Muscle layer of colon (tissue), 2 donors: ENCODE results near the gene NPAS3.

ENCODE experiments used
- H3K27ac ChIP-seq: one replicate; pipeline ENCODE4 v1.7.0; 2013; ENCODE audit warnings: low read depth, mild to moderate bottlenecking, low read length, moderate library complexity
- H3K27me3 ChIP-seq, 2 donors: one replicate each; pipeline ENCODE4 v1.7.0; 2013; ENCODE audit warnings: low read length in 2 of 2, mild to moderate bottlenecking in 2 of 2; ENCODE audit not compliant: insufficient read depth in 2 of 2, control insufficient read depth in 1 of 2
- H3K36me3 ChIP-seq: one replicate; pipeline ENCODE4 v1.7.0; 2013; ENCODE audit warnings: mild to moderate bottlenecking, low read length; ENCODE audit not compliant: insufficient read depth
- H3K4me1 ChIP-seq: one replicate; pipeline ENCODE4 v1.7.0; 2013; ENCODE audit warnings: mild to moderate bottlenecking, low read length; ENCODE audit not compliant: insufficient read depth
- H3K4me3 ChIP-seq, 2 donors: one replicate each; pipeline ENCODE4 v1.7.0; 2013; ENCODE audit warnings: low read length in 2 of 2, low read depth in 1 of 2, mild to moderate bottlenecking in 1 of 2, moderate library complexity in 1 of 2
- H3K9ac ChIP-seq: one replicate; pipeline ENCODE4 v1.7.0; 2013; ENCODE audit warnings: low read length
- H3K9me3 ChIP-seq: one replicate; pipeline ENCODE4 v1.7.0; 2013; ENCODE audit warnings: mild to moderate bottlenecking, low read length
- donor health status: abdominal sarcoma.
- donor health status: Adenocarcinoma of cecum.

The NPAS3 gene

DNA sequence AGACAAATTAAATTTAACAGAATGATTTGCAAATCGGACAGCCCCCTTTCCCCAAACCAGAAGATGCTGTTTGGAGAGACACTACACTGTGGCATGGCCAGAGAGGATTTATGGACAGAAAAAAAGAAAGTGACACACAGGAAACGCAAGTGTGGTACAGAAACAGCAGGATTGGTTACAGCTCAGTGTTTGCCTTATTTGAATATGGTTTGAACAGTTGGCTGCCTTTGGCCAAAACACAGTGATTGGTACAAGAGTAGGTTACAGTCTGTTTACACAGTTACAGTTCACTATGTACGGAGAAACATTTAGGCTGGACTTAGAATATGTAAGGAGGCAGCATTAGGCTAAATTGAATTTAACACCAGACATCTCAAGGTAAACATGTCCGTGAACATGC, 335.3 kb downstream of the NPAS3 start:
- Histone ChIP-seq H3K9me3 (no peaks in the 10 kb centered on the region), H3K9ac (no peak overlapping the region), H3K4me1 (no peaks in the 10 kb centered on the region), H3K4me3 (no peak overlapping the region), H3K27ac (no peak overlapping the region), H3K27me3 (no peaks in the 10 kb centered on the region), H3K36me3 (no peaks in the 10 kb centered on the region)

DNA sequence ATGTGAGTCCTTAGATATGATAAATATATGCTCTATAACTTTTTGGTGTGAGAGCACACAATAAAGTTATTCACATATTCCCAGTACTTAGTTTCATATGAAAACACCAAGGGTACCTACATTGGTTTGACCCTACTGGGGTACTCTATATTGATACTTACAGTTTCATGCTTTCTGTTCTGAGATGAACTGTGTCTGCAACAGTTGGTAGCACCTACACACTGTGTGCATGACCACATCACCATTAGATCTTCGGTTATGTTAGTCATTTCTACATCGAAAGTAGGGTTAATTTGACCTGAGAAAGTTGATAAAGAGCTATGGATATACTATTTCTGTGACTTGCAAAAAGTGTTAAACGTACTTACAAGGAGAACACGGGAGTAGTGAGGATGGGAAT, 337.2 kb downstream of the NPAS3 start:
- no peak overlapping the region for H3K4me3 ChIP-seq
- H3K4me1 ChIP-seq = no peaks in the 10 kb centered on the region
- H3K9ac ChIP-seq = no peak overlapping the region
- H3K27me3 ChIP-seq = no peaks in the 10 kb centered on the region
- no peak overlapping the region for H3K27ac ChIP-seq
- no peaks in the 10 kb centered on the region for H3K9me3 ChIP-seq
- no peaks in the 10 kb centered on the region for H3K36me3 ChIP-seq

DNA sequence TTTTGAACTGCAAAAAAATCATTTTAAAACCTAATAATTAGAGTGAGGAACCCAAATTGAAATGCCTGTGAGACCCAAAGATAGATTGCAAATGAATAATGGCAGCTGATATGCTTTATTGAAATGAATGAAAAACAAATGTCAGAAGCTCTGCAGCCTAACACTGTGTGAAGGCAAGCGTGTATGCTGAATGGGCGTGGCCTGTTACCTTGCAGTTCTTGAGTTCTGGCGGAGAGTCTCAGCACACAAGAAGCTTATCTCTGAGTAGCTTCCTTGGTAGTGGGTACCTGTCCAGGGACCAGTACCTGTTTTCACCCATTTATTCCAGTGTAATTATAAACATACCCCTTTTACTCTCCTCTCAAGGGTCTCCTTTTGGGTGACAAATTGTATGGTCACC, 341.2 kb downstream of the NPAS3 start:
- Histone ChIP-seq H3K4me1 (no peaks in the 10 kb centered on the region), H3K9me3 (no peaks in the 10 kb centered on the region), H3K9ac (no peak overlapping the region), H3K36me3 (no peaks in the 10 kb centered on the region), H3K27ac (no peak overlapping the region), H3K4me3 (no peak overlapping the region), H3K27me3 (no peaks in the 10 kb centered on the region)

DNA sequence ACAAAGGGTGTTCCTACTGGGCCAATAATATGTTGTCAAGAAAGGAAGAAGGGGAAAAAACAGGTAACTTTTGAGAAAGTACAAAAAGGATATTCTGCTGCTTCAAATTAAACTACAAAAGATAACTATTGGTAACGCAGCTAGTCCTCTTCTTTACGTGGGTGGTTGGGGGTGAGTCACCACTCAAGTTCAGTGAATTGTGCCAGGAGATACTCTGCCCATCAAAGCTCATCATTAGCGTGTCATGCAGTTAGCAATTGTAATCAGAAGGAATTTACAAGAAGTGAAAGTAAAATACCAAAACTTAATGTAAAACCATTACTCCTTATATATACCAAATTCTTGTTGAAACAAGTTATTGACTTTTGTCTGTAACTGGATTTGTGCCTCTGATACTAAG, 342.0 kb downstream of the NPAS3 start:
- H3K4me1 ChIP-seq = no peaks in the 10 kb centered on the region
- no peaks in the 10 kb centered on the region for H3K36me3 ChIP-seq
- no peak overlapping the region for H3K9ac ChIP-seq
- H3K27me3 ChIP-seq = no peaks in the 10 kb centered on the region
- H3K27ac ChIP-seq = no peak overlapping the region
- H3K9me3 ChIP-seq = no peaks in the 10 kb centered on the region
- H3K4me3 ChIP-seq = no peak overlapping the region

DNA sequence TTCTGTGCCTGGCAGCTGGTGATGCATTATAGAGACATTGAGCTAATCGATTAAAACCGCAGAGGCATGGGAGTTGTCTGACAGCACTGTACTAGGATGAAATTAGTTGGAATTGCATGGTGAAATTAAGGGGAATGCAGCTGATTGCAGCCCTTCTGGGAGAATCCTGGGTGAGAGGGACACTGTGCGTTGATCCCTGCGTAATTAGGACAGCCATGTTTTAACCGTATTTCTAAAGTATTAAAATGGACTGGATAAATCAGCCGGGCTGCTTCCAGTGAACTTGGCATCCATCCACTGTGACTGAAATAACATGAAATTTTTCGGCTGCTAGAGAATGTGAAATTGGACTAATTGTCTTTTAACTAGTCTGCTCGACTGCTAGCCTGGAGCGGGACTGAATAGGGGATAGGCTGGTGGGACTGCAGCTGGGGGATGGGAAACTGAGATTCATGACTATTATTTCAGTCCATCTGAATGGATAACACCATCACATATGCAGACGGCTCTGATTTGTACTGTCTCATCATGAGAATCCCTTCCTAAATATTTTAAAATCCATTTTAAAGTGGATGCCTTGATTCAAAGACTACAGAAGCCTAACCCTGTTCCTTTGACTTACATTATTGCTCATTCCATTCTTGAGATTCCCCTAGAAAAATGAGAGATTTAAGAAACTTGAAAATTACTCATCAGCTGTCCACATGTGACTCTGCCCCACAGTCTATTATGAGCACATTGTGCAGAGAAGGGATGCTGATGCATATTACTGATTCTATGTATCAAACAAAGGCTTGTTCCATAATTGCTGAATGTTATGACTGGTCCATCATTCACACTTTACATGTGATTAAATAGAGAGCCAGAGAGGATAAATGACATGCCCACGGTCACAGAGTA, 343.9 kb downstream of the NPAS3 start:
- Histone ChIP-seq H3K4me3 (no peak overlapping the region), H3K9ac (no peak overlapping the region), H3K27ac (no peak overlapping the region), H3K9me3 (no peaks in the 10 kb centered on the region), H3K27me3 (no peaks in the 10 kb centered on the region), H3K36me3 (no peaks in the 10 kb centered on the region), H3K4me1 (no peaks in the 10 kb centered on the region)

DNA sequence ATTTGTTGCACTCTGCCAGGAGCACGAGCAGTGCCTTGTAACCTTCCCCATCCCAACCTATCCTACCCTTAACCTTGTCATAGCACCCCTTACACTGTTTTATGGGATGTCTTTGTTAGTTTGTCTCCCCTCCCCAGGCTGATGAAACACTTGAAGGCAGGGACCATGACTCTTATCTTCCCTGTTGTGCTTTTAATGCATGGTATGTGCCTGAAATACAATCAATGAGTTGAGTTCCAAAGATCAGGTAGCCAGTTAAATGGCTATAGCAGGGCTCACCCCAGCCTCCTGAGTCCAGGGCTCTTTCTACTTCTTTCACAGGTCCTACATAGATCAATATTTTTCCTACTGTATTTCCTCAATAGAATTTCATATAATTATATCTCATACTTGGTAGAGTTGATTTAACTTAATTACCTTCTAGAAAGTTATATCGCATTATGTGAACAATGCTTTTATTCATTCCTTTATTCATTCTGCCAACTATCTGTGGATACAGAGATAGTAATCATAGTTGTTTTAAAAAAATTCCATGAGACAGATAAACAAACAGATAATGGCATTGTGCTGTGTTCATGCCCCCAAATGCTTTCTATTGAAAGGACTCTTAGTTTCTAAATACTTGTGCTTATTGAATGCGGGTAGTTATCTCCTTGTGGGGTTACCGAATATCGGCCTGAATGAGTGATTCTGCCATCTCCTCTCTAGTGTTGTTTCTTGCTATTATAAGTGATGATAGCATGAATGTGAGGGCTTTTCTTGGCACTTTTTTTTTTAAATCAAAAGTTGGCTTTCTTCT, 347.4 kb downstream of the NPAS3 start:
- Histone ChIP-seq H3K27ac (no peak overlapping the region), H3K36me3 (no peaks in the 10 kb centered on the region), H3K9ac (no peak overlapping the region), H3K4me3 (no peak overlapping the region), H3K4me1 (no peaks in the 10 kb centered on the region), H3K9me3 (no peaks in the 10 kb centered on the region), H3K27me3 (no peaks in the 10 kb centered on the region)

DNA sequence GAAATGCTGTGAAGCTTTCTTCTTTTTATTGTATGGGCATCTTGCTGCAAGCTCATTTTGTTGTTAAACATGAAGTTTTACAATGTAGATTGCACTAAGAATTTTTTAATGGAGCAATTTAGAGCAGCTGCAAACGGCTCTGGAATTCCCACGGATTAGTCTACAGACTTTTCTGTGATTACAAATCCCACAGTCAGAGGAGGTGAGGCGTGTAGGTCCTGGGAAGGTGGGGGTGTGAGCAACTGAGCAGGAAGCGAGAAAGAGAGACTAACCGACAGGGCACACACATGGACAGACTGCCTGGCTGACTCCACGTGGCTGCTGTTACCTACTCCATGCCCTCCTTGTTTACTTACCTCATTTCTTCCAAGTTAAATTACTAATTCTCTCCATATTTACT, 348.5 kb downstream of the NPAS3 start:
- Histone ChIP-seq H3K4me3 (no peak overlapping the region), H3K27me3 (no peaks in the 10 kb centered on the region)

DNA sequence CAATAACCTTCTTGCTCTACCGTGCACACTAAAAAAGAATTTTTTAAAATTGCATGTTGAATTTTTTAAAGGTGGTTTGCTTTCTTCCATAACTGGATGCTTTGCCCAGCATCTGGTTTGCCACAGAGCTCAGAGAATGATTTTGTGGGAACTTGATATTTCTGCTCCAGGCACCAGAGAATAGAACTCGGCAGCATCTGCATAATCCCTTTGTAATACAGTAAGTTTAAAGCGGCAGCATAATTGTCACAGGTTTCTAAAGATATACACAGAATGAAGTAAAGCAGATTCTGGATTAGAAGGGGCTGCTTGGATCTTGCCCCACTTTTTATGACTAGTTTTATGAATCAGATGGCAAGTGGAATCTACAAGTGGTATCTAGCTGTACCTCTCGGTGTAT, 352.0 kb downstream of the NPAS3 start:
- Histone ChIP-seq H3K4me3 (no peak overlapping the region), H3K4me1 (no peaks in the 10 kb centered on the region), H3K27ac (no peak overlapping the region), H3K9me3 (no peaks in the 10 kb centered on the region), H3K27me3 (no peaks in the 10 kb centered on the region), H3K9ac (no peak overlapping the region), H3K36me3 (no peaks in the 10 kb centered on the region)

More for the DNA sequence above, 348.5 kb downstream of the NPAS3 start:
- Histone ChIP-seq H3K4me1 (no peaks in the 10 kb centered on the region), H3K27ac (no peak overlapping the region), H3K36me3 (no peaks in the 10 kb centered on the region), H3K9me3 (no peaks in the 10 kb centered on the region), H3K9ac (no peak overlapping the region)

DNA sequence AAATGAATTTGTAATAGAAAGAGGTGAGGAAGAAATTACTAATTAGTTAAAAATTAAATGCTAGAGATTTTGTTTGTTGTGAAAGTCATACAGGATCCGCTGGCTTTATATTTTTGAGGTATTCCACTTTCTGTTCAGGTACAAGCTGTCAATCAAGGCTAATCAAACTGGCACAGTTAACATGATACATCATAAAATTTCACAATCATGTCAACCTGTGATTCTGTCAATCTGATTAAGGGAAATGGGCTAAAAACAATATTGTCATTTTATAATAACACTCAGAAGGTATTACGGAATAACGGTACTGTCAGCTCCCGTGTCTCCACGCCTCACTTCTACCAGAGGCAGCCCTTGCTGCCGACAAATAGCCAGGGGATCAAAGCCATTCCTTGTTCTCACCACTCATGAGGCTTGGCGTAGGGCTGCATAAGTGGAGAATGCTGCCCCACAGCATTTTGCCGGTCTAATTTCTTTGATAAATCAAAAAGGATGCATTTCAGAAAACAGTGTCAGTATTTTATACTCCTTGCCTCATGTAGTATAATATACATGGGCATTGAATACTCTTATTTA, 352.9 kb downstream of the NPAS3 start:
- Histone ChIP-seq H3K9me3 (no peaks in the 10 kb centered on the region), H3K27me3 (no peaks in the 10 kb centered on the region), H3K27ac (no peak overlapping the region), H3K4me3 (no peak overlapping the region), H3K9ac (no peak overlapping the region), H3K4me1 (no peaks in the 10 kb centered on the region), H3K36me3 (no peaks in the 10 kb centered on the region)

DNA sequence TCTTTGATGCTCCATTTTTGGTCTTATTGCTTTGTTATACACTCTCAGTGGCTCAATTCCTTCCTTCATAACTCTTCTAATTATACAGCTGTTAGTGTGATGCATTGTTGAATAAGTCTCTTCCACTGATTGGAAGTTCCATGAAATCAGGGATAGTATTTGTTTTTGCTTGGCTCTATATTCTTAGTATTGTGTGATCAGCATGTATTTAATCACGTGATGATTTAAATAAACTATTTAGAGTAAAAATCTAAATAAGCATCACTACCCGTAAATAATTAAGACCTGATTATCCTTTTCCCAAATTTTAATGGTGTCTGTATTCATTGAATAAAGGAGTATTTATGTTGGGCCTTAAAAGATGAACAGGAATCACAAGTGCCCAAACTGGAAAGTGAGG, 355.7 kb downstream of the NPAS3 start:
- Histone ChIP-seq H3K4me1 (no peaks in the 10 kb centered on the region), H3K27me3 (no peaks in the 10 kb centered on the region), H3K36me3 (no peaks in the 10 kb centered on the region), H3K4me3 (no peak overlapping the region), H3K9me3 (no peaks in the 10 kb centered on the region), H3K9ac (no peak overlapping the region), H3K27ac (no peak overlapping the region)

DNA sequence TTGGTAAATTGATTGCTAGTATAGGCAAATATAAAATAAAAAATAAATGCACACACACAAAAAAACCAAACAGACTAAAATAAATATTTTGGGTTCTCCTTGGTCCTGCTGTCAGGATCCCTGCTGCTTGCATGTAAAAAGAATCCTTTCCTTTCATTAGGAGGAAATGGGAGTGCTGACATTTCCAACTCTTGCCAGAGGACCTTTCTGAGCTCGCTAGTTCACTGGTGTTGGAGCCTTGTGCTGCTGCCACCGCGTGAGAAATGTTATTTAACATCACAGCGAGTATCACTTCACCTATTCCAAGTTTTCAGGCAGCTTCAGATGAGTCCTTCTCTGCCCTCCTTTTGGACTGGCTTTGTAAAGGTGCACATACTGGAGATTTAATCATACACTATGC, 358.9 kb downstream of the NPAS3 start:
- no peak overlapping the region for H3K4me3 ChIP-seq
- no peaks in the 10 kb centered on the region for H3K4me1 ChIP-seq
- H3K9ac ChIP-seq = no peak overlapping the region
- H3K27ac ChIP-seq = no peak overlapping the region
- no peaks in the 10 kb centered on the region for H3K9me3 ChIP-seq
- H3K36me3 ChIP-seq = no peaks in the 10 kb centered on the region
- no peaks in the 10 kb centered on the region for H3K27me3 ChIP-seq
